ENCODE data around the gene PAGE5. TPM values are rescaled to one million over a fixed set of nuclear protein-coding genes. Genes with fewer than 3 reads are reported as not detected.

PAGE5 gene
- total RNA-seq, 1 donor from 2014 or later: not detected

- Histone ChIP-seq H3K36me3 (ENCODE audit: control insufficient read depth, insufficient read depth, low read length) (no peaks in the 10 kb centered on the region), H3K27me3 (ENCODE audit: control insufficient read depth, insufficient read depth, low read length) (no peaks in the 10 kb centered on the region), H3K4me3 (ENCODE audit: low read depth, low read length) (no peak overlapping the region)
- FAIRE-seq (no peak), DNase-seq (ENCODE audit: low read depth) (no peak)
- TF ChIP-seq, protein P1, sequence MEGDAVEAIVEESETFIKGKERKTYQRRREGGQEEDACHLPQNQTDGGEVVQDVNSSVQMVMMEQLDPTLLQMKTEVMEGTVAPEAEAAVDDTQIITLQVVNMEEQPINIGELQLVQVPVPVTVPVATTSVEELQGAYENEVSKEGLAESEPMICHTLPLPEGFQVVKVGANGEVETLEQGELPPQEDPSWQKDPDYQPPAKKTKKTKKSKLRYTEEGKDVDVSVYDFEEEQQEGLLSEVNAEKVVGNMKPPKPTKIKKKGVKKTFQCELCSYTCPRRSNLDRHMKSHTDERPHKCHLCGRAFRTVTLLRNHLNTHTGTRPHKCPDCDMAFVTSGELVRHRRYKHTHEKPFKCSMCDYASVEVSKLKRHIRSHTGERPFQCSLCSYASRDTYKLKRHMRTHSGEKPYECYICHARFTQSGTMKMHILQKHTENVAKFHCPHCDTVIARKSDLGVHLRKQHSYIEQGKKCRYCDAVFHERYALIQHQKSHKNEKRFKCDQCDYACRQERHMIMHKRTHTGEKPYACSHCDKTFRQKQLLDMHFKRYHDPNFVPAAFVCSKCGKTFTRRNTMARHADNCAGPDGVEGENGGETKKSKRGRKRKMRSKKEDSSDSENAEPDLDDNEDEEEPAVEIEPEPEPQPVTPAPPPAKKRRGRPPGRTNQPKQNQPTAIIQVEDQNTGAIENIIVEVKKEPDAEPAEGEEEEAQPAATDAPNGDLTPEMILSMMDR (IDR thresholded peaks at IDR 0.05; ENCODE audit: insufficient read depth, low read length, severe bottlenecking): no peak
Measured at GRCh38 chrX:55210931-55211677, 9.0 kb upstream of the PAGE5 start.

DNA sequence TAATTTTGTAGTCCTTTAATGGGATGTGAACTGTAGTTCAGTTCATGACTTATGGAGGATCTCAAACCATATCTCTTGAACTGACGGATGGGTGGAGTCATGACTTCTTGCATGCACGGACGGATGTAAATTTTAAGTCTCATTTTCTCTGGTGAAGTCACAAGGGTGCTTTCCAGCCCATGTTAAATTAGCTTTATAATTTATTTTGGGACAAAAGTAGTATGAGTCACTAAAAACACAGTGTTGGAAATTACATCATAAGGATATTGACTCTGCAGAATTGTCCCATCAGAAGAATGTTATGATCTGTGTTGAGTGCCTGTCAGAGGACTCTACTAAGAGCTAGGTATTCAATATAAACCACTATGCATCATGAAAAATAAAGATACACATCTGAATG is 6.8 kb upstream of the PAGE5 start:
- Histone ChIP-seq H3K4me3 (ENCODE audit: low read depth, low read length) (no peak overlapping the region), H3K27me3 (ENCODE audit: control insufficient read depth, insufficient read depth, low read length) (no peaks in the 10 kb centered on the region), H3K36me3 (ENCODE audit: control insufficient read depth, insufficient read depth, low read length) (no peaks in the 10 kb centered on the region)
- TF ChIP-seq, protein P1 (IDR thresholded peaks at IDR 0.05; ENCODE audit: insufficient read depth, low read length, severe bottlenecking): no peak
- FAIRE-seq (no peak), DNase-seq (ENCODE audit: low read depth) (peak; percentile 16)

- H3K36me3 ChIP-seq (ENCODE audit: control insufficient read depth, insufficient read depth, low read length): no peaks in the 10 kb centered on the region
- DNase-seq (ENCODE audit: low read depth) (no peak), FAIRE-seq (no peak)
- no peaks in the 10 kb centered on the region for H3K27me3 ChIP-seq (ENCODE audit: control insufficient read depth, insufficient read depth, low read length)
- TF ChIP-seq, protein P1 (IDR thresholded peaks at IDR 0.05; ENCODE audit: insufficient read depth, low read length, severe bottlenecking): no peak
- no peak overlapping the region for H3K4me3 ChIP-seq (ENCODE audit: low read depth, low read length)
Measured at GRCh38 chrX:55240788-55241340, 20.7 kb downstream of the PAGE5 start.

GRCh38 chrX:55253528-55253927 is 33.4 kb downstream of the PAGE5 start:
- TF ChIP-seq, protein P1 (IDR thresholded peaks at IDR 0.05; ENCODE audit: insufficient read depth, low read length, severe bottlenecking): no peak

DNA sequence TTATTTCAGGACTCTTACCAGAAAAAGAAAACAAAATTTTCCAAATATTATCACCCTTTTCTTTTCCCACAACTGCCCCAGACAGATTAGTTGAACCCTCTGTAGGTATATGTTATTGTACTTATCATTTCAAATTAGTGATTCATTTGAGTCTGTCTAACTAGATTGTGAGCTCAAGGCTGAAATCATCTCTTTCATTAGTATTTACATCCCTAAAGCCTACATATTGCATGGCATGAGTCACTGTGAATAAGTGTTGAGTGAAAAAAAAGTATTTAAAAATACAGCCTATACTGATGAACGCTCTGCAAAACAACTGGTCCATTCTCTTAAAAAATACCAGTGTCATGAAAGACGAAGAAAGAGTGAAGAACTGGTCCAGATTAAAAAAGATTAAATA is 40.7 kb downstream of the PAGE5 start:
- Histone ChIP-seq H3K36me3 (ENCODE audit: control insufficient read depth, insufficient read depth, low read length) (no peaks in the 10 kb centered on the region), H3K27me3 (ENCODE audit: control insufficient read depth, insufficient read depth, low read length) (no peaks in the 10 kb centered on the region), H3K4me3 (ENCODE audit: low read depth, low read length) (no peak overlapping the region)
- FAIRE-seq: no peak
- TF ChIP-seq, protein P1 (IDR thresholded peaks at IDR 0.05; ENCODE audit: insufficient read depth, low read length, severe bottlenecking): no peak
- peak; percentile 77 for DNase-seq (ENCODE audit: low read depth)

More at GRCh38 chrX:55253528-55253927, 33.4 kb downstream of the PAGE5 start:
- no peaks in the 10 kb centered on the region for H3K27me3 ChIP-seq (ENCODE audit: control insufficient read depth, insufficient read depth, low read length)
- no peaks in the 10 kb centered on the region for H3K36me3 ChIP-seq (ENCODE audit: control insufficient read depth, insufficient read depth, low read length)
- FAIRE-seq (no peak), DNase-seq (ENCODE audit: low read depth) (peak; percentile 15)
- H3K4me3 ChIP-seq (ENCODE audit: low read depth, low read length): no peak overlapping the region

Measured in bronchial epithelial cell (primary cell).